WTC11 (cell line): ENCODE results near the gene ANO8.

Experiments used
- ETV6 ChIP-seq: sonication (generic); formaldehyde crosslinking; IDR thresholded peaks from 2 replicates; pipeline ENCODE4 v1.8.1; 2022; ENCODE audit warnings: mild to moderate bottlenecking, missing genetic modification reagents
- TF ChIP-seq, protein P1 (sequence below): fragments of 200-600 bp; IDR thresholded peaks from 2 replicates; pipeline ENCODE4 v1.8.0; 2022; ENCODE audit warnings: antibody characterized with exemption
- TF ChIP-seq, protein P2 (sequence below): sonication (generic); formaldehyde crosslinking; IDR thresholded peaks from 2 replicates; pipeline ENCODE4 v1.8.1; 2022; ENCODE audit warnings: mild to moderate bottlenecking, missing genetic modification reagents, moderate library complexity, borderline replicate concordance
- TF ChIP-seq, protein P3 (sequence below): sonication (generic); formaldehyde crosslinking; IDR thresholded peaks from 2 replicates; pipeline ENCODE4 v1.8.0; 2022; ENCODE audit warnings: missing genetic modification reagents
- TF ChIP-seq, protein P4 (sequence below): sonication (generic); formaldehyde crosslinking; IDR thresholded peaks from 2 replicates; pipeline ENCODE4 v1.8.1; 2023; ENCODE audit warnings: mild to moderate bottlenecking, missing genetic modification reagents, moderate library complexity
- TF ChIP-seq, protein P5 (sequence below): sonication (generic); formaldehyde crosslinking; IDR thresholded peaks from 2 replicates; pipeline ENCODE4 v1.8.0; 2023; ENCODE audit warnings: mild to moderate bottlenecking, missing genetic modification reagents

DNA sequence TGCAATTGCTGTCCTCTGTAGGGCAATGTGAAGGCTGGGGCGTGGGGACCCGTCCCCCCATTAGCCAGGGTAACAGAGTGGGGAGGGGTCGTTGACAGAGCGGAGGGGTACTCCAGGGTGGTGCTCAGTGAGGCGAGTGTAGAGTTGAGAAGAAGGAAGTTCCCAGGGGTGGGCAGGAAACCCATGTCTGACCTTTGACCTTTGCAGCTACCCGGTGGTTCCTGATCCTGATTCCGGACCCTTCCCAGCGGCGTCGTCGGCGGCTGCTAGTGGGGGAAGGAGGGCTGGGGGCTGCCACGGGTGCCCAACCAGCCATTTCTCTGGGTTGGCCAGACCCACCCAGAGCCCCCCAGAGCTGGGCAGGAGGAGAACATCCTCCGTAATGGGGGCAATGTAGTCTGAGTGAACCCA is 44.6 kb upstream of the ANO8 start:
- TF ChIP-seq, protein P1, sequence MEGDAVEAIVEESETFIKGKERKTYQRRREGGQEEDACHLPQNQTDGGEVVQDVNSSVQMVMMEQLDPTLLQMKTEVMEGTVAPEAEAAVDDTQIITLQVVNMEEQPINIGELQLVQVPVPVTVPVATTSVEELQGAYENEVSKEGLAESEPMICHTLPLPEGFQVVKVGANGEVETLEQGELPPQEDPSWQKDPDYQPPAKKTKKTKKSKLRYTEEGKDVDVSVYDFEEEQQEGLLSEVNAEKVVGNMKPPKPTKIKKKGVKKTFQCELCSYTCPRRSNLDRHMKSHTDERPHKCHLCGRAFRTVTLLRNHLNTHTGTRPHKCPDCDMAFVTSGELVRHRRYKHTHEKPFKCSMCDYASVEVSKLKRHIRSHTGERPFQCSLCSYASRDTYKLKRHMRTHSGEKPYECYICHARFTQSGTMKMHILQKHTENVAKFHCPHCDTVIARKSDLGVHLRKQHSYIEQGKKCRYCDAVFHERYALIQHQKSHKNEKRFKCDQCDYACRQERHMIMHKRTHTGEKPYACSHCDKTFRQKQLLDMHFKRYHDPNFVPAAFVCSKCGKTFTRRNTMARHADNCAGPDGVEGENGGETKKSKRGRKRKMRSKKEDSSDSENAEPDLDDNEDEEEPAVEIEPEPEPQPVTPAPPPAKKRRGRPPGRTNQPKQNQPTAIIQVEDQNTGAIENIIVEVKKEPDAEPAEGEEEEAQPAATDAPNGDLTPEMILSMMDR, result no peak
- TF ChIP-seq, protein P2, sequence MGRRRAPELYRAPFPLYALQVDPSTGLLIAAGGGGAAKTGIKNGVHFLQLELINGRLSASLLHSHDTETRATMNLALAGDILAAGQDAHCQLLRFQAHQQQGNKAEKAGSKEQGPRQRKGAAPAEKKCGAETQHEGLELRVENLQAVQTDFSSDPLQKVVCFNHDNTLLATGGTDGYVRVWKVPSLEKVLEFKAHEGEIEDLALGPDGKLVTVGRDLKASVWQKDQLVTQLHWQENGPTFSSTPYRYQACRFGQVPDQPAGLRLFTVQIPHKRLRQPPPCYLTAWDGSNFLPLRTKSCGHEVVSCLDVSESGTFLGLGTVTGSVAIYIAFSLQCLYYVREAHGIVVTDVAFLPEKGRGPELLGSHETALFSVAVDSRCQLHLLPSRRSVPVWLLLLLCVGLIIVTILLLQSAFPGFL (CRISPR knock-in tag), result no peak
- TF ChIP-seq, protein P3, sequence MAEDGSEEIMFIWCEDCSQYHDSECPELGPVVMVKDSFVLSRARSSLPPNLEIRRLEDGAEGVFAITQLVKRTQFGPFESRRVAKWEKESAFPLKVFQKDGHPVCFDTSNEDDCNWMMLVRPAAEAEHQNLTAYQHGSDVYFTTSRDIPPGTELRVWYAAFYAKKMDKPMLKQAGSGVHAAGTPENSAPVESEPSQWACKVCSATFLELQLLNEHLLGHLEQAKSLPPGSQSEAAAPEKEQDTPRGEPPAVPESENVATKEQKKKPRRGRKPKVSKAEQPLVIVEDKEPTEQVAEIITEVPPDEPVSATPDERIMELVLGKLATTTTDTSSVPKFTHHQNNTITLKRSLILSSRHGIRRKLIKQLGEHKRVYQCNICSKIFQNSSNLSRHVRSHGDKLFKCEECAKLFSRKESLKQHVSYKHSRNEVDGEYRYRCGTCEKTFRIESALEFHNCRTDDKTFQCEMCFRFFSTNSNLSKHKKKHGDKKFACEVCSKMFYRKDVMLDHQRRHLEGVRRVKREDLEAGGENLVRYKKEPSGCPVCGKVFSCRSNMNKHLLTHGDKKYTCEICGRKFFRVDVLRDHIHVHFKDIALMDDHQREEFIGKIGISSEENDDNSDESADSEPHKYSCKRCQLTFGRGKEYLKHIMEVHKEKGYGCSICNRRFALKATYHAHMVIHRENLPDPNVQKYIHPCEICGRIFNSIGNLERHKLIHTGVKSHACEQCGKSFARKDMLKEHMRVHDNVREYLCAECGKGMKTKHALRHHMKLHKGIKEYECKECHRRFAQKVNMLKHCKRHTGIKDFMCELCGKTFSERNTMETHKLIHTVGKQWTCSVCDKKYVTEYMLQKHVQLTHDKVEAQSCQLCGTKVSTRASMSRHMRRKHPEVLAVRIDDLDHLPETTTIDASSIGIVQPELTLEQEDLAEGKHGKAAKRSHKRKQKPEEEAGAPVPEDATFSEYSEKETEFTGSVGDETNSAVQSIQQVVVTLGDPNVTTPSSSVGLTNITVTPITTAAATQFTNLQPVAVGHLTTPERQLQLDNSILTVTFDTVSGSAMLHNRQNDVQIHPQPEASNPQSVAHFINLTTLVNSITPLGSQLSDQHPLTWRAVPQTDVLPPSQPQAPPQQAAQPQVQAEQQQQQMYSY (CRISPR knock-in tag), result no peak
- no peak for TF ChIP-seq ETV6
- TF ChIP-seq, protein P4, sequence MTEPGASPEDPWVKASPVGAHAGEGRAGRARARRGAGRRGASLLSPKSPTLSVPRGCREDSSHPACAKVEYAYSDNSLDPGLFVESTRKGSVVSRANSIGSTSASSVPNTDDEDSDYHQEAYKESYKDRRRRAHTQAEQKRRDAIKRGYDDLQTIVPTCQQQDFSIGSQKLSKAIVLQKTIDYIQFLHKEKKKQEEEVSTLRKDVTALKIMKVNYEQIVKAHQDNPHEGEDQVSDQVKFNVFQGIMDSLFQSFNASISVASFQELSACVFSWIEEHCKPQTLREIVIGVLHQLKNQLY (CRISPR knock-in tag), result no peak
- TF ChIP-seq, protein P5, sequence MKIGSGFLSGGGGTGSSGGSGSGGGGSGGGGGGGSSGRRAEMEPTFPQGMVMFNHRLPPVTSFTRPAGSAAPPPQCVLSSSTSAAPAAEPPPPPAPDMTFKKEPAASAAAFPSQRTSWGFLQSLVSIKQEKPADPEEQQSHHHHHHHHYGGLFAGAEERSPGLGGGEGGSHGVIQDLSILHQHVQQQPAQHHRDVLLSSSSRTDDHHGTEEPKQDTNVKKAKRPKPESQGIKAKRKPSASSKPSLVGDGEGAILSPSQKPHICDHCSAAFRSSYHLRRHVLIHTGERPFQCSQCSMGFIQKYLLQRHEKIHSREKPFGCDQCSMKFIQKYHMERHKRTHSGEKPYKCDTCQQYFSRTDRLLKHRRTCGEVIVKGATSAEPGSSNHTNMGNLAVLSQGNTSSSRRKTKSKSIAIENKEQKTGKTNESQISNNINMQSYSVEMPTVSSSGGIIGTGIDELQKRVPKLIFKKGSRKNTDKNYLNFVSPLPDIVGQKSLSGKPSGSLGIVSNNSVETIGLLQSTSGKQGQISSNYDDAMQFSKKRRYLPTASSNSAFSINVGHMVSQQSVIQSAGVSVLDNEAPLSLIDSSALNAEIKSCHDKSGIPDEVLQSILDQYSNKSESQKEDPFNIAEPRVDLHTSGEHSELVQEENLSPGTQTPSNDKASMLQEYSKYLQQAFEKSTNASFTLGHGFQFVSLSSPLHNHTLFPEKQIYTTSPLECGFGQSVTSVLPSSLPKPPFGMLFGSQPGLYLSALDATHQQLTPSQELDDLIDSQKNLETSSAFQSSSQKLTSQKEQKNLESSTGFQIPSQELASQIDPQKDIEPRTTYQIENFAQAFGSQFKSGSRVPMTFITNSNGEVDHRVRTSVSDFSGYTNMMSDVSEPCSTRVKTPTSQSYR (CRISPR knock-in tag), result no peak
